Lower lobe of right lung (tissue), 2 donors: ENCODE data around the gene COL5A1. TPM values are rescaled to one million over a fixed set of nuclear protein-coding genes. Genes with fewer than 3 reads are reported as not detected.

Experiments used
- ATAC-seq, 2 donors: fragments of 200-7000 bp; cut with Tn5 transposase; one replicate each; pipeline ENCODE4 v1.9.1; 2020 to 2022; ENCODE audit warnings: mild to moderate bottlenecking in 2 of 2, moderate library complexity in 2 of 2
- DNase-seq: peaks from one replicate; pipeline ENCODE4 v3.0.0-alpha.2; 2020
- H3K27ac ChIP-seq: fragments of 200-600 bp; one replicate; pipeline ENCODE4 v1.8.0; 2022
- H3K27me3 ChIP-seq: fragments of 200-600 bp; one replicate; pipeline ENCODE4 v1.8.0; 2022; ENCODE audit warnings: low read depth
- H3K36me3 ChIP-seq: fragments of 200-600 bp; one replicate; pipeline ENCODE4 v1.8.0; 2022; ENCODE audit warnings: mild to moderate bottlenecking
- H3K4me1 ChIP-seq: fragments of 200-600 bp; one replicate; pipeline ENCODE4 v1.8.0; 2022
- H3K4me3 ChIP-seq: fragments of 200-600 bp; one replicate; pipeline ENCODE4 v1.8.0; 2022; ENCODE audit warnings: mild to moderate bottlenecking
- H3K9me3 ChIP-seq: fragments of 200-600 bp; one replicate; pipeline ENCODE4 v1.8.0; 2022
- CTCF ChIP-seq: fragments of 200-600 bp; IDR thresholded peaks from one replicate; pipeline ENCODE4 v1.8.0; 2022; ENCODE audit warnings: antibody characterized with exemption, mild to moderate bottlenecking
- intact Hi-C: fragments of 100-400 bp; cut with DNase I; formaldehyde crosslinking; loops from one replicate; pipeline ENCODE4 v1.11.0; 2022
- total RNA-seq: library from RNA; stranded (reverse); fragmentation: NEBNext Ultra II Directional; extraction: Animal tissue kit (Norgen Biotek cat#: 25700); gene quantifications from one replicate; pipeline ENCODE4 v1.2.1, GENCODE V29; 2021
- donor health status: DM: no; HTN: yes; CAD: no; lungs with severe emphysema.

Gene COL5A1
- total RNA-seq, 1 donor from 2014 or later, result 29.0 TPM

DNA sequence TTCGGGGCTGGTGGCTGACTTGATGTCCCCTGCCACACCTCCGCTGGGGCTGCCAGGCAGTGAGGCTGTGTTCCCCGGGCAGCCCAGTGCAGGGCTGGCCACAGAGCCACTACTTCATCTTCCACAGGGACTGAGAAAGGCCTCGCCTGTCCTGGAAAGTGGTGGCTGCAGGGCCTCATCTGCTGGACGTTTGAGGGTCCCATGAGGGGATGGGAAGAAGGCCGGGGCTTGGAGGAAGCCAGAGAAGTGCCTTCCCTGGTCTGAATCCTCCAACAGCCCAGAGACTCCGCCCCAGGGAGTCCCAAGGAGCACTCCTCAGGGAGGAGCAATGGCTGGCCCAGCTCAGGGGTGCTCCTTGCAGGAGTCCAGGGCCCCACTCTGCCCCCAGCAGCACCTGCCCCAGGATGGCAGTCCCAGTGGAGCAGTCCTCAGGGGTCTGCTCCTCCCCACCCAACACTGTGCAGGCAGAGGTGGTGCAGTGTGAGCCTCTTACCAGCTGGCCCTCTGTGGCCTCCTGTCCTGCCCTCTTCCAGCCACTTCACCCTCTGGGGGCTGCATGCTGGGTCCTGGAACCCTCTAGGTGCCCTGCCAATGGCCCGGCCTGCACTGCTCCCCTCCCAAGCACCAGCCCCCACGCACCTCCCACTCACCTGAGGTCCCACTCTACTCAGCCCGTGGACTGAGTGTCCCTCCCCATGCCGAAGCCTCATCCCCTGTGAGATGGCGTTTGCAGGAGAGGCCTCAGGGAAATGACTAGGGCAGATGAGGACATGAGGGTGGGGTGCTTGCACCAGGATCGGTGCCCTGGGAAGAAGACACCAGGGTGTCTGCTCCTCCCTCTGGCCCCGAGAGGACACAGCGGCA lies 47.3 kb upstream of the COL5A1 start:
- Histone ChIP-seq H3K27me3 (peaks cover 8% of the 10 kb centered on the region), H3K9me3 (no peaks in the 10 kb centered on the region), H3K4me3 (no peak overlapping the region), H3K36me3 (no peaks in the 10 kb centered on the region), H3K27ac (no peak overlapping the region), H3K4me1 (no peaks in the 10 kb centered on the region)
- DNase-seq (no peak), ATAC-seq (no peak)
- intact Hi-C loops, result no loop called here
- no peak for TF ChIP-seq CTCF

DNA sequence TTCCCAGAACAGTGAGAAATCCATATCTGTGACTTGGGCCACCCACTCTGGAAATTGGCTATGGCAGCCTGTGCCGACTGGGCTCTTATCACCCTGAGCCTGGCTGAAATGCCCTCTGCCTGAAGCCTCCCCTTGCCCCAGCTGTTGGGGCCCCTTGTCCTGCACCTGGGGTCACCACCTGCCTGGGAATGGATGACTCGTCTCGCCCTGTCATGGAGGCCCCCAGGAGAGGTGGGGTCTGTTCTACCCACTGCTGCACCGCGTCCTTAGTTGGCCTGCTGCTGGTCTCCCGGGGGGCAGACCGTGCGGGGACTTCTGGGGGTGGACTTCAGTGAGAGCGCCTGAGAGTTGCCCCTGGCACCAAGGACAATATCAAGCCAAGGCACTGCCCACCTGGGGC lies 46.6 kb upstream of the COL5A1 start:
- no peak overlapping the region for H3K27ac ChIP-seq

DNA sequence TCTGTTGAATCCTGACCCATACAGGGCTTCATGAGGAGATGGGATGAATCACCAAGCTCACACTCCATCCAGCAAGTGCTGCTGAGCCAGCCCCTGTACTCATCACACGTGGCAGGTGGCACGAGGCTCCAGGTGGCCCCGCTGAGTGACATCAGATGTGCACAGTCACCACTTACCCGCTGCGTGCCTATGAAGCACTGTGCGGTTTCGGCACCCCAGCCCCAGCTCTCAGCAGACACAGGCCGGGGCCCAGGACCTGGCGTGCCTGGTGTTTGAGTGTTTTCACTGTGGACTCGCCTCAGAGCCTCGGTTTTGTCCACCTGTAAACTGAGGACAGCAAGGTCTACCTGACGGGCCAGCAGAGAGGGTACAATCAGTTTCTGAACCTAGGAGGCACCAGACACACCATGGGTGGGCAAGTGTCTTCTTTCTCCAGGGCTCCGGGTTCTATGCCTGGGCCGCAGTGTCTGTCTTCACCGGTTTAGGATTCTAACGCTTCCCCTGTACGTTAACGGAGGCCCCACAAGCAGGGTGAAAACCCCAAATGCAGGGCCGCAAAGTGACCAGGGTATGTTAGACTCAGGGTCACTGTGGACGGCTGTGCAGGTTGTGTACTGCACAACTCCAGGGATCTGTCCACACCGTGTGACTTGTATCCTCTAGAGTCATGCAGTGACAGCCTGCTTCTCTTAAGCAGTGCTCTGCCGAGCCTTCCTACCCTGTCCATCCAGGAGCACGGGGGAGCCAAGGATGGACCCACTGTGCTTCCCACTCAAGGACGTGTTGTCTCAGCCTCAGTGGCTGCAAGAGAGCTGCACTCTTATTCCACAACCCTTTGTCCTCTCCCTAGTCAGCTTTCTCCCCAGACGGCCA lies 44.3 kb upstream of the COL5A1 start:
- Histone ChIP-seq H3K36me3 (no peaks in the 10 kb centered on the region), H3K9me3 (no peaks in the 10 kb centered on the region), H3K27ac (no peak overlapping the region), H3K27me3 (peaks cover 6% of the 10 kb centered on the region), H3K4me1 (no peaks in the 10 kb centered on the region), H3K4me3 (no peak overlapping the region)
- ATAC-seq (no peak), DNase-seq (no peak)
- intact Hi-C loops, result no loop called here
- TF ChIP-seq CTCF, result no peak

More for the DNA sequence above, 46.6 kb upstream of the COL5A1 start:
- intact Hi-C loops, result no loop called here
- no peak for ATAC-seq
- Histone ChIP-seq H3K4me3 (no peak overlapping the region), H3K27me3 (peaks cover 3% of the 10 kb centered on the region), H3K9me3 (no peaks in the 10 kb centered on the region), H3K36me3 (no peaks in the 10 kb centered on the region), H3K4me1 (no peaks in the 10 kb centered on the region)
- TF ChIP-seq CTCF, result no peak
- no peak for DNase-seq

DNA sequence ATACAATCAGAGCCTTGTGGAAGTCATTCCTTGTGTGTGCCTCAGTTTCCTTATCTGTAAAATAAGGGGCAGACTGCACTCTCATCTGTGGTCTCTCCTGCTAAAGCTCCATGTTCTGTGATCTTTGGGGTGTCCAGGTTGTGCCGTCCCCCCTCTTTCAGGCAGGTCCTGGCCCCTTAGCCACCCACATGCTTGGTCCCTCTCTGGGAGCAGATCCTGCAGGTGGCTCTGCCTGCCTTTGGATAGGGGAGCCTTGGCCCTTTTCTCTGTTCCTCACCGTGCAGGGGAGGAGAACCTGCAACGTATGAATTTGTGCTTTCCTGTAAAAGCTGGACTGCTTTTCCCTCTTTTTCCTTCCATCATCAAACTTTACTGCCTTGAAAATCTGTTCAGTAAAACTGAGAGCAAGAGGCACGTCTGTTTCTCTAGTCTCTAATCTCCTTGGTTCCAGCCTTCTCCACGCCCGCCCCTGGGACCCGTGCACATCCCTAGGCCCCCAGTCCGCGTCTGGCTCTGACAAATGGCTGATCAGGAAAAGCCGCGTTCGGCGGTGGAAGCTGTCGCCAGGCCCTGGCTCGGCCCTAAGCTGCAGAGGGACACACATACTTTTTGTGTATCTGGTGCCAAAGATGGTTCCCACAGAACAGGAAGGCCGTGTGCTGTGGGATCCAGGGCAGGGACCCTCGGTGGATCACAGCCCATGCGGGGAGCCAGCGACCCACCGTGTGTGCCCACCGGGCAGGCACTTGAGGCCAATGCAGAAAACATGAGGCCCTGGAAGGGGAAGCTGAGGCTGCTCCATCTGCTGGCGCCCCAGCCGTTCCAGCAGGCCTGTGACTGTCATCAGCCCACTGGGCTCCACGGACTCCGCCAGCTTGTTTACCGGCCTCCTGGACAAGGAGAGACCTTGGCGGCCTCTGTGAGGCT lies 43.4 kb upstream of the COL5A1 start:
- no peaks in the 10 kb centered on the region for H3K36me3 ChIP-seq
- H3K4me3 ChIP-seq, result no peak overlapping the region
- intact Hi-C loops, result no loop called here
- TF ChIP-seq CTCF, result no peak
- H3K27me3 ChIP-seq, result peaks cover 6% of the 10 kb centered on the region
- no peaks in the 10 kb centered on the region for H3K9me3 ChIP-seq
- no peak for ATAC-seq
- H3K4me1 ChIP-seq, result no peaks in the 10 kb centered on the region
- no peak for DNase-seq
- no peak overlapping the region for H3K27ac ChIP-seq

- no peak overlapping the region for H3K4me3 ChIP-seq
- peaks cover 6% of the 10 kb centered on the region for H3K27me3 ChIP-seq
- H3K36me3 ChIP-seq, result no peaks in the 10 kb centered on the region
- intact Hi-C loops, result no loop called here
- H3K4me1 ChIP-seq, result no peaks in the 10 kb centered on the region
- ATAC-seq (no peak), DNase-seq (no peak)
- TF ChIP-seq CTCF, result no peak
- H3K27ac ChIP-seq, result no peak overlapping the region
- no peaks in the 10 kb centered on the region for H3K9me3 ChIP-seq
Observed at GRCh38 chr9:134598884-134599245, 42.7 kb upstream of the COL5A1 start.
